Endothelial cell of hepatic sinusoid (primary cell): ENCODE measurements around the gene REG3G.

Experiments
- in situ Hi-C: cut with HindIII; loops from 2 replicates; pipeline ENCODE4 v1.10.0; 2017; ENCODE audit warnings: low sequenced_read_pairs

The REG3G gene

DNA sequence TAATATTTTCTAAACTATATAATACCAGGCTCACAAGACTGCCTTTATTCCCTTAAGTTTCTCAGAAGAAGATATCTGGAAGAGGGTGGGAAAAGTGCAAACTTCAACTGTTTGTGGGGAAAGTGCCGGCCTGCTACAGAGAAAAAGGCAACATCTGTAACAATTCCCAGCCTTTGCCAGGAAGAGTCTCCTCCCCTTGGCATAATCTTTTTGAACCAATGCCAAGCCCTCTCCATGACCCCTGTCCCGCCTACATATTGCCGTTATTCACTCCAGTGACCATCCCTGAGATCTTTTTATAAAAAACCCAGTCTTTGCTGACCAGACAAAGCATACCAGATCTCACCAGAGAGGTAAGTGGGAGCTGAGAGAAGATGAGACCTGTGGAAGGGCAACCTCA, at the start of gene REG3G:
TSS of gene REG3G (plus strand) at position 282 of the 400 bp plus-strand sequence. CDS start 392 bp downstream, outside the sequence.
- in situ Hi-C loops = no loop called here

DNA sequence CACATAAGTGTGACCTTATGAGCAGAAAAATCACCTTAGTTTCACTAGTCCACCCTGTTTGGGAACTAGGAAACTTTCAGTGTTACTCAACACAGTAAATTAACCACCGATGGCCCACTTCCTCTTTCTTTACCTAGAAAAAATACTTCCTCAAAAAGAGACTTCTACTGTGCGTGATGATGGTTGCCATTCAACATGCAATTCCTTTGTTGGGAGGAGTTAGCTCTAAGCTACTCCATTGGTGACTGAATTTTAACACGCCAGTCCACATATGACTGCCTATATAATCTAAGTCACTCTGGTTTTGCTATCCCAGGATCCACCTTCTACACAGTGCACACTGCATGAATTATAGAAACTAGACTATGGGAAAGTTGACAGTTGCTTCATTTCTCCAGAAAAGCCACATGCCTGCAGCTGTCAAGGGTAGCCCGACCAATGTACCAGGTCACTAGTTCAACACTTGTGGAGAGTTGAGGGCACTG, 47.8 kb upstream of the REG3G start:
- in situ Hi-C loops = no loop called here

DNA sequence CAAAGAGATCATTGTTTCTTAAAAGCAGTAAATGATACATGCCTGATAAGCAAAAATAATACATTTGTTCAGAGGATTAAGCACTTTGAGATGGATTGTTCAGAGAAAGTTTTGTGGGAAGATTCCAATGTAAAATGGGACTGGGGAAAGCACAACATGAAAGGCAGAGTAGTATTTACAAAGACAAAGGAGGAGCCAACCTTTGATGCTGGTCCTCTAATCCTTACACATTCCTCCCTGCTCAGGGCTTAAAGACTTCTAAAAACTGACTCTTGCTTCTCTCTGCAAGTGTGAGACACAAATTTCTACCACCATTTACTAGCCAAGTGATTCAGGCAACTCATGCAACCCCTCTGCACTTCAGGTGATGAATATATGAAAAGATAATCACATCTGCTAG, 47.2 kb upstream of the REG3G start:
- in situ Hi-C loops = no loop called here

DNA sequence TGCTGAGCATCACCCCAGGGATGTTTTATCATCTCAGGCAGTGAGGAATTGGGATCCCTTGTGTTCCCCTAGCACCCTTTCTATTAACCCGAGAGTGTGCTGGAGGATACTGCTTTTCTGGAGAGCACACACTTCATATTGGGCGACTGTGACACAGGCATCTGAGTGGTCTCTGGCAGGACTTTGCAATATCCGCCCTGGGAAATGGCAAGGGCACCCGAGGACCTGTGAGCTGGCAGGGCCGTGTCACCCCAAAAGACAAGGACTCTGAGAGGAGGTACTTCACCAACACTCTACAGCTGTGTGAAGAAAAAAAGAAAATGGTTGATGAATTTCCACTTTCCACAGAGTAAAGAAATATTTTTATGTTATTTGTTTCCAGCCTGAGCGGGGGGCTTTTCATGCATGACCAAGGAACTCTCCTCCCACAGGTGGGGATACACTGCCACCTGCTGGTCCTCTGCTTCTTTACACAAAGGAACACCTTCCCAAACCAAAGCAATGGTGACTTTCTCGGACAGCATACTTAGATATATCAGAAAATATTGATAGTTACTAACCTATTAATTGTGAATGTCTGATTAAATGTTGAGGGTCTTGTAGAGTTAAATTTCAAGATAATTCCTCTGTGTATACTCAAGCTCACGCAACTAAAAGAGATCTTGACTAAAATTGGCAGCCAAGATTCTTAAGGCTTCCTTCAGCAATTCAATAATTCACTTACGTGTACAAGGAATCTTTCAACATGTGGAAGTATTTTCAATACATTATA, 45.9 kb upstream of the REG3G start:
- in situ Hi-C loops = no loop called here

DNA sequence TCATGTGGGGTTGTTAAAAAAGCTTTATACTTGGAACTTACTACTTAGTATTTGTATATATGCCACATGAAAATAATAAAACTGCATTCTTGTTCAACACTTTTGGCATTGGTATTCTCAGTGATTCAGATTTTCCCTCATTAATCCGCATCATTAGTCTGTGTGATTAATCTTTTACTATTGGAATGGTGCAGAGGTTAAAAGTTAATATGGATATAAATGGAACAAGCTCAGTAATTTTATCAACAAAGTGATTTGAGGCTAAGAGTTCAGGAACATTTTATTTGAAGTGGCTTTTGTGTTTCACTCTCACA, 45.4 kb upstream of the REG3G start:
- in situ Hi-C loops = no loop called here

DNA sequence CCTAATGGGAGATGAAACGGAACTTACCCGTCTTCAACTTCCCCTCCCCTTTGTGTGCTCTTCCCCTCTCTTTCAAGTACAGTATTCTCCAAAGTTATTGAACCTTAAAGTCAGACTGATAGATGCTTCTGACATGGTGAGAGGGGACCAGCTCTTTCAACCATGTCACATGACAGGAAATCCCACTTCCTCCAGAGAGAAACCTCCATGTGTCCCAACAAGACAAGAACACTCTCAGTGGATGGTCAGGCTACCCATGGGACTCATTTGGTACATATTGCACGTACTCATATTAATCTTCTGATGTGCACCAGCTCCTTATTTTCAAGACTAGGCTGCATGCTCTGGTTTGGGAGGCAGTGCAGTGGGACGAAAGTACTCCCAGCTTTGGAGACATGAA, 44.6 kb upstream of the REG3G start:
- in situ Hi-C loops = no loop called here

DNA sequence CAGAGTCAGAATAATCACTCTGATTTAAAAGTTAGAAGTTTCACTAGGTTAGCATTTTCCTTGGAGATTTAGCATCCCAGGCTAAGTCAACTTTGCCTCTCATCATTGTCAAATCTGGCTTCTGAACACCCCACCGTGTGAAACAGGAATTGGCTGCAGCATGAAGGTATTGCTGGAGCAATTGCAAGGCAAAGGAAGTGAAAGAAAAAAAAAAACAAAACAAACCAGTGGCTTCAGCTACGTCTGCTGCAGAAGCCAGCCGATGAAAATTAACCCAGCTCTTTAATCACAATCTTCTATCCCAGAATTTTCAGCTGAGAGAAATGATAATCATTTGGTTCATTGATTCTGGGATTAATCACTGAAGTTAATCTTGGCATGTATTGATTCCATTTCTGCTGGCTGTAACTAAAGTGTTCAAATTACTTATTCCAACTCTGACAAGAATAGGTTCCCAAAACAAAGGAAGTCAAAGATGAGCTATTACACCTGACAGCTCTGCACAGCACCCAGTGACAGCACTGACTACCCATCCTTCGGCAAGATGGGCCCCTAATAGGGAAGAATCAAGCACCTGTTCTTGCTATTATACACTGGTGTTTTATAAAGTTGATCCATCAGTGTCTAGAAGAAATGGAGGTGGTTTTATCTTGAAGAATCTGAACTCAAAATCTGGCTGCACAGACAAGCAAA, 42.7 kb upstream of the REG3G start:
- in situ Hi-C loops = no loop called here

DNA sequence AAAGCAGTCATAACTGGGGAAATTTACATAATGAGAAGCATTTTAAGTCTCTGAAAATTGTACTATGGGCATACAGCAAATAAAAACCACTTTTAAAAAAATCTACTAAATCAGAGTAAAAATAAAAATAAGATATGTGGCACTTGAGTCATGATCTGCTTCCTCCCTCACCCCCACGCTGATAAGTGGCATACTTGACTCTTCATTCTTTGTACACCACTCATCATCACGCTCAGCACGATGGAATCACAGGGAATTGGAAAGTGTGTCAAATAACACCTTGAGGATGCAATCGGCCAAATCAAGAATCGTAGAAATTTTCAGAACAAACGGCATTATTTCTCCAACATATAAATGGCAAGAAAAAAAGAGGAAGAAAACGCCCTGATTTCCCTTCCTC, 41.1 kb upstream of the REG3G start:
- in situ Hi-C loops = no loop called here

DNA sequence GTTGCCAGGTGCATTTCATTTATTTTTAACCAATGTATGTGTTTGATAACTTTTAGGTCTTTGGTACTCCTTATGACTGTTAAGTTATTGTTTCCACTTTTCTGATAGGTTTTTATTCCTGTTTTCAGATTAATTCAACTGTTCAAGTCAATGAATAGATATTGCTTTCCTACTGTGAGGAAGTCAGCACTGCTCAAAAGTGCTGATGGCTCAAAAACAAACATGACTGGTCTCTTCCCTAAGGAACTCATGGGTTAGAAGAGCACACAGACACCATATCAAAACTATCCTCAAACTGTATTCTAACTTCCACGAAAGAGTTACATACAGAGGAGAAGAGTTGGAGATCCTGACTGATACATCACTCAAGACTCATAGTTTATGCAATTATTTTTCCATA, 39.9 kb upstream of the REG3G start:
- in situ Hi-C loops = no loop called here

DNA sequence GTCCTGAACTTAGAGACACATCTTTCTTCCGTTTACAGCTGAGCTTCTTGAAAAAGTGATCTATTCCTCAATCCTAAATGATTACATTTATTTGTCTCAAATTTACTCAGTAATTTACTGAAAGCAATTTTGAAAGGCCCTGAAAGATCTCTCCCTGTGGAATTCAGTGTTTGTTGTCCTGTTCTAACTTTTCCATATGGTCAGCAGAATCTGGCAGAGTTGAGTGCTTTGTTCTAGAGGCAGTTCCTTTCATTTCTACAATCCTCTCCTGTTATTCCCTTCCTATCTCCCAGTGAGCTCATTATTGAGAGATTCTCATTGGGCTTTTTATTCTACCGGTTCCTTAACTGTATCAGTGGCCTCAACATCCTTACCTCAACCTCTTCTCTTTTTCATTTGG, 36.5 kb upstream of the REG3G start:
- in situ Hi-C loops = no loop called here

DNA sequence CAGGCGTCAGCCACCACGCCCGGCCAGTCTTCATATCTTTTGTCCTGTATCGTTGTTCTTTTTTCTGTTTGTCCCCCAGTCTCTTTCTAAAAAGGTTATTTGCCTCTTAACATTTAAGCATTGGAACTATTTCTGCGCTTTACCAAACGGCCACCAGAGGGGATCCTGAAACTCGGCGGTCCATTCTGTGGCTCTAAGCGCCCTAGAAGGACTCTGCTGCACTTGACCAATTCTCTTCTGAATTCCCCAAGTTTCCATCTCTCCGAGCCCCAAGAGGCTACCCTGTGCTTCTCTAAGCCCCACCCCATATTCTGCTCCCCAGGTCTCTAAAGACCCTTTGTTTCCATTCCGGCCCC, 33.1 kb upstream of the REG3G start:
- in situ Hi-C loops = no loop called here

DNA sequence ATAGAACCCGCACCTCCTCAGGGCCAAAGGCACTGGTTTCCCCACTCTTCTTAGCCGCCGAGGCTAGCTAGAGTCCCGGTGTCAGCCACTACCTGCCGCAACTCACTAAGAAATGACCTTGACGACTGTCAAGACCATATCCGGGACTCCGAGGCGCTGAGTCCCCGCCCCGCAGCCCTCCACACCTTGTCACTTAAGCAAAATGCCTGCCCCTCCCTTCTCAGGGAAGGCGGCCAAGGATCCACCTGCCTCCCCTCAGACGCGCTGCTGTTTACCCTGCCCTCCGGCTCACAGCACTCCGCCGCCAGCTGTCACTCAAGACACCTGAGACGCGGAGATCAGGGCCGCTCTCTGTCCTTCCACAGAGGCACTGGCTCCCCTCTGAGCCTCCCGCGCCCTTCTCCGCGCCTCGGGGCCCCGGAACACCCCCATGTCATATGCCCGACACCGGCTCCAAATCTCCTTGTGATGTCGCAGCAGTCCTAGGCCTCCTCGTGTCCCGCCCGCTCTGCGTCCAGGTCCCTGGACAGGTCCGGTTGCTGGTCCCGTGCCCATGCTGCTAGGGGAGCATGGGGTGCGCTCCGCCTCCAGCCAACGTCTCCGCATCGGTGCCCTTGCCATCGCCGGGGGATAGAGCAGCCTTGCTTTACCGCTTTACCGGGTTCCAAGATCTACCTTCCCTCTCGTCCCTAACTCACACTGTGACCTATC, 32.5 kb upstream of the REG3G start:
- in situ Hi-C loops = no loop called here

DNA sequence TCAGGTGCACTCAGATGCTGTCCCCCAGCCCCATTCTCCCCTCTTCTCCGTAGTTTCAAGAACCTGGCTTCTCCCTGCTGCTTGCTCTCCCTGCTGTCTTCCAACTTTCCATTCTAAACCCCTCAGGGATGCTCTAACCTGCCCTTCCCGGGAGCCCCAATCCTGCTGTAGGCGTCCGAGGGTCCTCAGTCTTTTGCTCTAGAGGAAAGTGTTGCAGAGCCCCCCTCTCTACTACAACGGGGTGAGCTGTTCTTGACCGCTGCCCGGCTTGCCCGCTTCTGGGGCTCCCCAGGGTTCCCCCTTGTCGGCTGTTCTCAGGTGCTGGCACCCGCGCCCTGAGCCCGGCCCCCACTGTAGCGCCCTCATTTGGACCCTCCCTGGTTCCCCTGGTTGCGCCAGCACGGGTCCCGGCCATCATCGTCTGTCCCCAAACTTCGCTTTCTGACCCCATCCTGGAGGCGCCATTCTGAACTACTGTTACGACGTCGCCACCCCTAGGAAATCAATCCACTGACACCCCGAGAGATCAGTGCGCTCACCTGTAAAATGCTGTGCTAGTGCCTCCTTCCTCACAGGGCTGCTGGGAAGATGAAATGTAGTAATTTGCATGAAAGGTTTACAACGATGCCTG, 31.9 kb upstream of the REG3G start:
- in situ Hi-C loops = no loop called here

DNA sequence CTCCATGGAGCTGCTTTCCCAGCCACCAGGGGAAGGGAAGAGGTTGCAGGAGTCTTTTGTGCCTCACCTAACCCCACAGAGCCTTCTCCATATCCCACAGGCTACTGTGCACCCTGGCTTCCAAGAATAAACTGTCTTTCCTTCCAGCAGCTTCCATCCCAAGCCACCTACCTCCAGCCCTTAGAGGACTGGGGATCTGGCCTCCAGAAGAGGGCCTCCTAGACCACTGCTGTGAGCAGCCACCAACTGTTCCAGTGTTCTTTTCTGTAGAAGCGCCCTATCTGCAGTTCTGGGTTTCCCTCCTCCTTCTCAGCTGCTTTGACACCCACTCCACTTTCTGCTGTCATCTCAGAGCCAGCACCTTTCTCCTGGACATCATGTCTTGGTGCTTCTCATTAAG, 30.7 kb upstream of the REG3G start:
- in situ Hi-C loops = no loop called here

DNA sequence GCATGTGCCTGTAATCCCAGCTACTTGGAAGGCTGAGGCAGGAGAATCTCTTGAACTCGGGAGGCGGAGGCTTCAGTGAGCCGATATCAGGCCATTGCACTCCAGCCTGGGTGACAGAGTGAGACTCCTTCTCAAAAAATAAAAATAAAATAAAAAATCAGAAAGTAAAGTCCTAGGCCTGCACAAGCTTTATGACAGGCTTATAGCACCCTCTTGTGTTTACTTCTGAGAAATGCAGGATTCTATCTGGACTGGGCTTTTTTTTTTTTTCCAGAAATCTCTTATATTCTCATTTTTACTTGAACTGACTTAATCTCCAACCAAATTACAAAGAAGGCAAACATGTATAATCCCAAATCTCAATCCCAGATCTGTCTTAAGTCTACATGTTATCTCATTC, 26.1 kb upstream of the REG3G start:
- in situ Hi-C loops = no loop called here

DNA sequence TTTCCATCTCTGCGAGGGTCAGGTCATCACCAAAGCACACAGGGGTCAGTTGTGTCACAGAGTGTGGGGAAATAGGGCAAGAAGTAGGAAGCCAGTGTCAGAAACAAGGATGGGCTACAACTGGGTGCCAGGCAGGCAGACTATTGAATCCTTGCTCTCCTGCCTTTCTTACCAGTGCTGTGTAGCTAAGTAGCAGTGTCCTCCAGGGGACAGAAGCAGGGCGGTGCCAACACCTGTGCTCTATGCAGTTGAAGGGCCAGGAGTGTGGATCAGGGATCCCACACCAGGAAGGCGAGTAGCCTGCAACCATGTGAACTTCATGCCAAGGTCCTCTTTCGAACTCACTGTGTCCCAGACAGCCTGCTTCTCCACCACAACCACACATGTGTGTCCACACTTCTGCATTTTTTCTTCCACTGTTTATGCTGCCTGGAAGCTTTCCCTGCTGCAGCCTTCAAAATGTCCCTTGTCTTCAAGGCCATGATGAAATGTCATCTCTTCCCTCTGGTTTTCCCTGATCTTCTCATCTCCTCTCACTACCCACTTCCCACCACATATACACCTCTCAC, 25.4 kb upstream of the REG3G start:
- in situ Hi-C loops = no loop called here

DNA sequence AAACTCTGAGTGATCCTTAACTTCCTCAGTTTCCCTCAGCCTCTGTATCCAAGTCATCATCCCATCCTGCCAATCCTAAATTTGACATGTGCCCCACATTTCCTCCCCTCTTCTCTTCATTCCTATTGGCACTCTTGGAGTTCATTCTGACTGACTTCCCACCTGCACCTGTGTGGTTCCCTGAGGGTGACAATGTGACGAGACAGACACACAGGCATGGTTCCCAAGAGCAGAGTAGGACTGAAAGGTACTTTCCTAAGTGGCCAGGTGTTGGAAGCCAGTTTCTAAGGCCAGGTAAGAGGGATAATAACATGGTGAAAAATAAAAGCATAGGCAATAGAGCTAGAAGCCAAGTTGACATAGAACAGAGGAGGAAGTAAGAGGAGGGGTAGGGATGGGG, 24.2 kb upstream of the REG3G start:
- in situ Hi-C loops = no loop called here

DNA sequence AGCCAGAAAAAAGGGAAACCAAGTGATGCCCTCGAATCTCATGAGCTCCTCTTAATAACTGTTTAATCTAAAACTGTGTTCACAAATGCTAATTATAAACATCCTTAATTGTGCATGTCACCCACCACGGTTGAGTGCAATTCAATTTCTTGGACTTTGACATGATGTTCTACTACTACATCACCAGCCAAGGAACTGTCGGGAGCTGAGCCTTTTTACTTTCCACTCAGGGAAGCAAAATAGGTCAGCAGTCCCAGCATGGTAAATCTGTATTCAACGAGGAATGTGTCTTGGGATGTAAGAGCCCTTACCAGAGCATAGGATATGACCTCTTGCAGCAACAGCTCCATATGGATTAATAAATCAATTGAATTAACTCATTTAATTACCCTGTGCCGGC, 20.8 kb upstream of the REG3G start:
- in situ Hi-C loops = no loop called here

DNA sequence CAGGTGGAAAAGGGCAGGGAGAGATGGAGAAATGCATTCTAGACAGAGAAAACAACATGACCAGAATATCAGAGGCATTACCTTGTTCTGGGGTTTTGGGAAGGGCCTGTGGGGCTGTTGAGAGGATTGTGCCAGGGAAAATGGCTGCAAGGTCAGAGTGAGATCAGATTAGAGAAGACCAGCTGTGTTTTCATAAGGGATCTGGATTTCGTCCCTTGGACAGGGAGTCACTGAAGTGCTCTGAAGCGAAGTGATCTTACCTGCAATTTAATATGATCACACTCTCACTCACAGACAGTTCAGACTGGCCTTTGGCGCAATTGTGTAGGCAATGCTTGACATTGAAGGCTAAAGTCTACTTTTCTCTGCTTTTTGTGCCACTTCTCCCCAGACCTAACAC, 20.3 kb upstream of the REG3G start:
- in situ Hi-C loops = no loop called here

DNA sequence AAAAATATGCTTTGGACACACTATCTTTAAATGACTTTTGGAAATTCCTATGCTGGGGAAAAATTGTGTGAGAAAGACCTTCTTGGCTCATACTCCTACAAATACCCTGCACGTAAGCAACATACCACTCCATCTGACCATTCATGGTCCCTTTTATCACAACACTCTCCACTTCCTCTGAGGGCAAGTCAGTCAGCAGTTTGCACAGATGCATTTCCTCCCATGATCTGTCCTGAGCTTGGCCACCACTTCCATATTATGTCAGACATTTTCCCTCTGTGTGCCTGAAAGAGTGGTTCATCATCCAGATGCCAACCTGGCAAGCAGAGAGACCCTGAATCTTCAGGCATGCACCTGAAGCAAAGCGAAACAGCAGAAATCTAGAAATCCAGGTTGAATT, 16.1 kb upstream of the REG3G start:
- in situ Hi-C loops = no loop called here

DNA sequence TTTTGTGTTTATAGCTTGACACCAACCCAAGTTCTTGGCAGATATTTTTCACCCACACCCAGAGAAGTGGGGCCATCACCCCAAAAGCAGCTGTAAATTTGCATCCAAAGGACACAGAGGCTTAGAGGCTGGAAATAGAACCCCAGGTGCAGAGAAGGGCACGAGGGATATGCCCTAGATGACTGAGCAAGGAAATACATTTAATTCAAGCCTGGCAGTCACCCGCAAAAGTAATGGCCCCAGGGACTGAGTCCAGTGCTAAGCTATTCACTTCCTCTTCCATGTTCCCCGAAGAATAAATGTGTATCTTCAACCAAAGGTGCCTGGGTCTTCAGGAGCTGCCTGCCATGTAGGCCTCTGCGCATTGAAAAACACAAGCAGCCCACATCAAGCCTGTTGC, 14.0 kb upstream of the REG3G start:
- in situ Hi-C loops = no loop called here
